ENCODE data around the gene PARVB. TPM values are rescaled to one million over a fixed set of nuclear protein-coding genes. Genes with fewer than 3 reads are reported as not detected.

PARVB gene
- polyA plus RNA-seq, 3 donors = 20.6 to 22.0 (median 21.0) TPM

- no peak for DNase-seq
These were observed 1.3 kb downstream of the PARVB start for GRCh38 chr22:44025171-44026065.

GRCh38 chr22:44026066-44026629 is 2.0 kb downstream of the PARVB start:
- no peak for DNase-seq

- no peak for DNase-seq
These were observed 2.8 kb downstream of the PARVB start for GRCh38 chr22:44026630-44027511.

GRCh38 chr22:44028091-44028490 is 4.0 kb downstream of the PARVB start:
- DNase-seq = no peak

GRCh38 chr22:44029069-44029468 is 5.0 kb downstream of the PARVB start:
- no peak for DNase-seq

GRCh38 chr22:44030051-44030701 is 6.1 kb downstream of the PARVB start:
- no peak for DNase-seq

- no peak for DNase-seq
These were observed 6.6 kb downstream of the PARVB start for GRCh38 chr22:44030702-44031082.

GRCh38 chr22:44031158-44031952 is 7.3 kb downstream of the PARVB start:
- no peak for DNase-seq

GRCh38 chr22:44032126-44032730 is 8.1 kb downstream of the PARVB start:
- DNase-seq = no peak

- DNase-seq = no peak
These were observed 9.2 kb downstream of the PARVB start for GRCh38 chr22:44033287-44033686.

GRCh38 chr22:44033694-44034093 is 9.6 kb downstream of the PARVB start:
- DNase-seq = peak; percentile 70

- DNase-seq = no peak
These were observed 13.6 kb downstream of the PARVB start for GRCh38 chr22:44037519-44038375.

GRCh38 chr22:44039566-44040171 is 15.6 kb downstream of the PARVB start:
- no peak for DNase-seq

GRCh38 chr22:44042249-44043218 is 18.4 kb downstream of the PARVB start:
- DNase-seq = no peak

GRCh38 chr22:44045145-44045544 is 21.0 kb downstream of the PARVB start:
- no peak for DNase-seq

- DNase-seq = no peak
These were observed 22.5 kb downstream of the PARVB start for GRCh38 chr22:44046485-44047141.

- no peak for DNase-seq
These were observed 23.8 kb downstream of the PARVB start for GRCh38 chr22:44047891-44048301.

All from renal pelvis (tissue), 4 donors.